K562 (cell line): ENCODE measurements around the gene OCEL1. TPM values are rescaled to one million over a fixed set of nuclear protein-coding genes. Genes with fewer than 3 reads are reported as not detected.

Source experiments
- BRD4 ChIP-seq: fragments of 200-600 bp; sonication (generic); IDR thresholded peaks from 2 replicates; pipeline ENCODE4 v1.6.1; 2017; ENCODE audit warnings: inconsistent platforms
- CREB1 ChIP-seq, 2 experiments: sonication (generic) in 1 of 2; formaldehyde crosslinking in 1 of 2; IDR thresholded peaks; 2 replicates each; pipeline versions ENCODE4 v1.6.1 to v1.8.0; 2012 to 2022; ENCODE audit warnings: inconsistent platforms in 1 of 2, mild to moderate bottlenecking in 1 of 2, missing genetic modification reagents in 1 of 2, moderate library complexity in 1 of 2
- CREM ChIP-seq: IDR thresholded peaks from 2 replicates; pipeline ENCODE4 v1.6.1; 2014; ENCODE audit warnings: antibody characterized with exemption, low read depth
- DPF2 ChIP-seq: fragments of 450-650 bp; IDR thresholded peaks from 2 replicates; pipeline ENCODE4 v1.6.1; 2016
- KDM1A ChIP-seq, 2 experiments: fragments of 450-650 bp; IDR thresholded peaks; 2 replicates each; pipeline ENCODE4 v1.6.1; 2016; ENCODE audit warnings: mild to moderate bottlenecking in 2 of 2
- NFYB ChIP-seq: IDR thresholded peaks from 2 replicates; pipeline ENCODE4 v1.6.1; 2011; ENCODE audit warnings: mild to moderate bottlenecking, moderate library complexity; ENCODE audit not compliant: insufficient read length; ENCODE audit errors: extremely low read depth
- POLR2B ChIP-seq: fragments of 450-650 bp; IDR thresholded peaks from 2 replicates; pipeline ENCODE4 v1.6.1; 2018; ENCODE audit warnings: low read depth; ENCODE audit not compliant: partially characterized antibody
- RNF2 ChIP-seq: sonication (generic); IDR thresholded peaks from 2 replicates; pipeline ENCODE4 v1.6.1; 2016
- SRSF1 ChIP-seq: fragments of 200-400 bp; formaldehyde crosslinking; IDR thresholded peaks from 2 replicates; pipeline ENCODE4 v1.6.1; 2017; ENCODE audit warnings: mild to moderate bottlenecking, low read depth, low read length, moderate library complexity
- SRSF9 ChIP-seq: fragments of 200-400 bp; formaldehyde crosslinking; IDR thresholded peaks from 2 replicates; pipeline ENCODE4 v1.6.1; 2017; ENCODE audit warnings: low read depth, low read length, borderline replicate concordance
- ZKSCAN1 ChIP-seq: fragments of 150-350 bp; IDR thresholded peaks from 2 replicates; pipeline ENCODE4 v1.6.1; 2016; ENCODE audit warnings: low read depth, low read length
- ZNF311 ChIP-seq: fragments of 250-450 bp; sonication (Bioruptor Pico); IDR thresholded peaks from 2 replicates; pipeline ENCODE4 v1.4.0; 2020; ENCODE audit warnings: mild to moderate bottlenecking, moderate library complexity
- ZNF696 ChIP-seq: fragments of 250-450 bp; sonication (Bioruptor Pico); conservative IDR thresholded peaks from 2 replicates; pipeline ENCODE4 v1.4.0; 2020; ENCODE audit warnings: mild to moderate bottlenecking, moderate library complexity
- polyA plus RNA-seq, 8 experiments: library from polyadenylated mRNA; depleted of rRNA in 4 of 8; stranded (reverse) in 5 of 8; unstranded in 3 of 8; fragments of >200 nt; fragmentation: Nextera tagmentation in 2 of 8; fragmentation: Illumina TruSeq in 1 of 8; extraction: Ambion mirVana in 2 of 8; extraction: Trizol in 1 of 8; gene quantifications; 2 replicates each; pipeline versions ENCODE4 v1.2.1 to v1.2.3, GENCODE V29; 2011 to 2014; ENCODE audit warnings: inconsistent platforms in 1 of 8, missing spikeins in 1 of 8
- total RNA-seq, 7 experiments: library from RNA; depleted of rRNA in 6 of 7; stranded (reverse); fragments of >200 nt in 6 of 7; fragmentation: Illumina TruSeq in 2 of 7; extraction: Trizol in 2 of 7; gene quantifications; 2 replicates each; pipeline versions ENCODE4 v1.2.1 to v1.2.3, GENCODE V29; 2011 to 2021; ENCODE audit warnings: low replicate concordance in 1 of 7
- TF ChIP-seq, protein P1 (sequence below): fragments of 250-450 bp; sonication (Bioruptor Pico); IDR thresholded peaks from 2 replicates; pipeline ENCODE4 v1.8.0; 2022; ENCODE audit warnings: moderate library complexity, mild to moderate bottlenecking, inconsistent platforms
- TF ChIP-seq, protein P2 (sequence below): fragments of 450-650 bp; formaldehyde crosslinking; IDR thresholded peaks from 2 replicates; pipeline ENCODE4 v1.4.0; 2020; ENCODE audit warnings: mild to moderate bottlenecking, moderate library complexity
- TF ChIP-seq, protein P3 (sequence below): sonication (generic); formaldehyde crosslinking; IDR thresholded peaks from 2 replicates; pipeline ENCODE4 v1.9.0; 2022; ENCODE audit warnings: mild to moderate bottlenecking, missing genetic modification reagents
- TF ChIP-seq, protein P4 (sequence below): fragments of 250-450 bp; sonication (Bioruptor Pico); IDR thresholded peaks from 2 replicates; pipeline ENCODE4 v1.8.0; 2022; ENCODE audit warnings: inconsistent platforms, mild to moderate bottlenecking, moderate library complexity, borderline replicate concordance
- TF ChIP-seq, protein P5 (sequence below): fragments of 450-650 bp; formaldehyde crosslinking; IDR thresholded peaks from 2 replicates; pipeline ENCODE4 v1.4.0; 2022; ENCODE audit warnings: missing genetic modification characterization
- TF ChIP-seq, protein P6 (sequence below): fragments of 450-650 bp; IDR thresholded peaks from 2 replicates; pipeline ENCODE4 v1.7.1; 2018; ENCODE audit warnings: mild to moderate bottlenecking, low read depth; ENCODE audit not compliant: partially characterized antibody

The OCEL1 gene
- total and polyA plus RNA-seq, 9 of the 15 experiments (the other 6 are each of a cell fraction or from before 2014, with no cell fraction given): 8.0 to 38.0 (median 12.4) TPM

DNA sequence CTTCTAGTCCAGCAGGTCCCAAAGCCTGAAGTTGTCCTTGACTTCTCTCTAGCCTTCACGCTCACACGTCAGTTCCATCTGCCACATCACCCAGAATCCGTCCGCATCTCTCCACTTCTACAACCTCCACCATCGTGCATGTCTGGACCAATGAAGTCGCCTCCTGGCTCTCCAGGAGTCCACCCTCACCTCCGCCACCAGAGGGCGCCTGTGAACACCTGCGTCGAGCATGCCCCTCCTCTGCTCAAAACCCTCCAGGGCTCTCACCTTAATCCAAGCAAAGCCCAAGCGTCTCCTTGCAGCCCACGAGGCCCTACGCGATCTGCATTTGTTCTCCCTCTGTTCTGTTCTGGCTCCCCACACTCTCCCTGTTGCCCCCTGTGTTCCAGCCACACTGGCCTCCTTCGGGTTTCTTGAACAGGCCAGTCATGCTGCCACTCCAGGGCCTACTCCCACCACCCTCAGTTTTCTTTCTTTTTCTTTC, 34.9 kb downstream of the OCEL1 start (continued):
- TF ChIP-seq, protein P1, sequence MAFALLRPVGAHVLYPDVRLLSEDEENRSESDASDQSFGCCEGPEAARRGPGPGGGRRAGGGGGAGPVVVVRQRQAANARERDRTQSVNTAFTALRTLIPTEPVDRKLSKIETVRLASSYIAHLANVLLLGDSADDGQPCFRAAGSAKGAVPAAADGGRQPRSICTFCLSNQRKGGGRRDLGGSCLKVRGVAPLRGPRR: peak; percentile 11; the same call in 1 of the 2 replicates
- TF ChIP-seq NFYB: no peak
- no peak for TF ChIP-seq POLR2B
- peak in 1 of 2 experiments; percentile 62; a peak in 2 of 4 replicates for TF ChIP-seq KDM1A (IDR thresholded peaks at IDR 0.05)
- TF ChIP-seq BRD4: no peak
- TF ChIP-seq RNF2: no peak
- TF ChIP-seq ZKSCAN1: no peak
- TF ChIP-seq DPF2: 0 out of 2 replicates have a peak, but pooled peaks have one; percentile 22
- peak; percentile 61; the same call in 1 of the 2 replicates for TF ChIP-seq CREB1 (IDR thresholded peaks at IDR 0.05)
- peak; percentile 78 for TF ChIP-seq CREB1 (CRISPR knock-in tag; IDR thresholded peaks at IDR 0.05)
- no peak for TF ChIP-seq SRSF9
- no peak for TF ChIP-seq SRSF1
- TF ChIP-seq ZNF311 (CRISPR knock-in tag): no peak
- TF ChIP-seq, protein P2, sequence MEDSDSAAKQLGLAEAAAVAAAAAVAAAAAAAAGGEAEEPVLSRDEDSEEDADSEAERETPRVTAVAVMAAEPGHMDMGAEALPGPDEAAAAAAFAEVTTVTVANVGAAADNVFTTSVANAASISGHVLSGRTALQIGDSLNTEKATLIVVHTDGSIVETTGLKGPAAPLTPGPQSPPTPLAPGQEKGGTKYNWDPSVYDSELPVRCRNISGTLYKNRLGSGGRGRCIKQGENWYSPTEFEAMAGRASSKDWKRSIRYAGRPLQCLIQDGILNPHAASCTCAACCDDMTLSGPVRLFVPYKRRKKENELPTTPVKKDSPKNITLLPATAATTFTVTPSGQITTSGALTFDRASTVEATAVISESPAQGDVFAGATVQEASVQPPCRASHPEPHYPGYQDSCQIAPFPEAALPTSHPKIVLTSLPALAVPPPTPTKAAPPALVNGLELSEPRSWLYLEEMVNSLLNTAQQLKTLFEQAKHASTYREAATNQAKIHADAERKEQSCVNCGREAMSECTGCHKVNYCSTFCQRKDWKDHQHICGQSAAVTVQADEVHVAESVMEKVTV (CRISPR knock-in tag): peak; percentile 40; the same call in 1 of the 2 replicates
- TF ChIP-seq CREM: peak; percentile 87
- TF ChIP-seq, protein P3, sequence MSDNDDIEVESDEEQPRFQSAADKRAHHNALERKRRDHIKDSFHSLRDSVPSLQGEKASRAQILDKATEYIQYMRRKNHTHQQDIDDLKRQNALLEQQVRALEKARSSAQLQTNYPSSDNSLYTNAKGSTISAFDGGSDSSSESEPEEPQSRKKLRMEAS (CRISPR knock-in tag): peak; percentile 66
- TF ChIP-seq ZNF696: no peak
- TF ChIP-seq, protein P4, sequence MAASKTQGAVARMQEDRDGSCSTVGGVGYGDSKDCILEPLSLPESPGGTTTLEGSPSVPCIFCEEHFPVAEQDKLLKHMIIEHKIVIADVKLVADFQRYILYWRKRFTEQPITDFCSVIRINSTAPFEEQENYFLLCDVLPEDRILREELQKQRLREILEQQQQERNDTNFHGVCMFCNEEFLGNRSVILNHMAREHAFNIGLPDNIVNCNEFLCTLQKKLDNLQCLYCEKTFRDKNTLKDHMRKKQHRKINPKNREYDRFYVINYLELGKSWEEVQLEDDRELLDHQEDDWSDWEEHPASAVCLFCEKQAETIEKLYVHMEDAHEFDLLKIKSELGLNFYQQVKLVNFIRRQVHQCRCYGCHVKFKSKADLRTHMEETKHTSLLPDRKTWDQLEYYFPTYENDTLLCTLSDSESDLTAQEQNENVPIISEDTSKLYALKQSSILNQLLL (CRISPR knock-in tag): no peak
- TF ChIP-seq, protein P5, sequence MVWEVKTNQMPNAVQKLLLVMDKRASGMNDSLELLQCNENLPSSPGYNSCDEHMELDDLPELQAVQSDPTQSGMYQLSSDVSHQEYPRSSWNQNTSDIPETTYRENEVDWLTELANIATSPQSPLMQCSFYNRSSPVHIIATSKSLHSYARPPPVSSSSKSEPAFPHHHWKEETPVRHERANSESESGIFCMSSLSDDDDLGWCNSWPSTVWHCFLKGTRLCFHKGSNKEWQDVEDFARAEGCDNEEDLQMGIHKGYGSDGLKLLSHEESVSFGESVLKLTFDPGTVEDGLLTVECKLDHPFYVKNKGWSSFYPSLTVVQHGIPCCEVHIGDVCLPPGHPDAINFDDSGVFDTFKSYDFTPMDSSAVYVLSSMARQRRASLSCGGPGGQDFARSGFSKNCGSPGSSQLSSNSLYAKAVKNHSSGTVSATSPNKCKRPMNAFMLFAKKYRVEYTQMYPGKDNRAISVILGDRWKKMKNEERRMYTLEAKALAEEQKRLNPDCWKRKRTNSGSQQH (CRISPR knock-in tag): peak; percentile 65; the same call in 1 of the 2 replicates
- TF ChIP-seq, protein P6, sequence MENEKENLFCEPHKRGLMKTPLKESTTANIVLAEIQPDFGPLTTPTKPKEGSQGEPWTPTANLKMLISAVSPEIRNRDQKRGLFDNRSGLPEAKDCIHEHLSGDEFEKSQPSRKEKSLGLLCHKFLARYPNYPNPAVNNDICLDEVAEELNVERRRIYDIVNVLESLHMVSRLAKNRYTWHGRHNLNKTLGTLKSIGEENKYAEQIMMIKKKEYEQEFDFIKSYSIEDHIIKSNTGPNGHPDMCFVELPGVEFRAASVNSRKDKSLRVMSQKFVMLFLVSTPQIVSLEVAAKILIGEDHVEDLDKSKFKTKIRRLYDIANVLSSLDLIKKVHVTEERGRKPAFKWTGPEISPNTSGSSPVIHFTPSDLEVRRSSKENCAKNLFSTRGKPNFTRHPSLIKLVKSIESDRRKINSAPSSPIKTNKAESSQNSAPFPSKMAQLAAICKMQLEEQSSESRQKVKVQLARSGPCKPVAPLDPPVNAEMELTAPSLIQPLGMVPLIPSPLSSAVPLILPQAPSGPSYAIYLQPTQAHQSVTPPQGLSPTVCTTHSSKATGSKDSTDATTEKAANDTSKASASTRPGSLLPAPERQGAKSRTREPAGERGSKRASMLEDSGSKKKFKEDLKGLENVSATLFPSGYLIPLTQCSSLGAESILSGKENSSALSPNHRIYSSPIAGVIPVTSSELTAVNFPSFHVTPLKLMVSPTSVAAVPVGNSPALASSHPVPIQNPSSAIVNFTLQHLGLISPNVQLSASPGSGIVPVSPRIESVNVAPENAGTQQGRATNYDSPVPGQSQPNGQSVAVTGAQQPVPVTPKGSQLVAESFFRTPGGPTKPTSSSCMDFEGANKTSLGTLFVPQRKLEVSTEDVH: peak; percentile 31
